DND-41 (cell line): ENCODE data around the gene OR52K2.

Source experiments
- ATAC-seq: fragments of 200-7000 bp; cut with Tn5 transposase; 3 replicates; pipeline ENCODE4 v1.9.1; 2021; ENCODE audit warnings: low read depth; ENCODE audit not compliant: insufficient read depth
- DNase-seq: peaks from one replicate; pipeline ENCODE4 v3.0.0-alpha.2; 2020
- H2AFZ ChIP-seq: 2 replicates; pipeline ENCODE4 v1.6.0; 2012; ENCODE audit warnings: low read depth, low read length
- H3K27ac ChIP-seq: 2 replicates; pipeline ENCODE4 v1.5.1; 2012; ENCODE audit warnings: low read length, inconsistent platforms
- H3K27me3 ChIP-seq: fragments of 200-600 bp; sonication (generic); 2 replicates; pipeline ENCODE4 v1.6.0; 2012; ENCODE audit warnings: low read length, mild to moderate bottlenecking, inconsistent platforms; ENCODE audit not compliant: insufficient read depth, poor library complexity
- H3K36me3 ChIP-seq: 2 replicates; pipeline ENCODE4 v1.5.1; 2012; ENCODE audit warnings: low read length, inconsistent platforms; ENCODE audit not compliant: insufficient read depth
- H3K4me1 ChIP-seq: 2 replicates; pipeline ENCODE4 v1.5.1; 2012; ENCODE audit warnings: mild to moderate bottlenecking, low read length; ENCODE audit not compliant: insufficient read depth
- H3K4me2 ChIP-seq: 2 replicates; pipeline ENCODE4 v1.6.0; 2012; ENCODE audit warnings: mild to moderate bottlenecking, moderate library complexity, low read length, inconsistent platforms; ENCODE audit not compliant: insufficient read depth
- H3K4me3 ChIP-seq, 2 experiments: fragments of 200-600 bp in 1 of 2; shearing (Covaris generic) in 1 of 2; 2 replicates each; pipeline ENCODE4 v1.5.1; 2012 to 2016; ENCODE audit warnings: inconsistent platforms in 2 of 2, low read length in 2 of 2, mild to moderate bottlenecking in 2 of 2, low read depth in 1 of 2, moderate library complexity in 1 of 2
- H3K79me2 ChIP-seq: 2 replicates; pipeline ENCODE4 v1.6.0; 2012; ENCODE audit warnings: low read length, inconsistent platforms; ENCODE audit not compliant: insufficient read depth
- H3K9ac ChIP-seq: 2 replicates; pipeline ENCODE4 v1.6.0; 2012; ENCODE audit warnings: low read depth, mild to moderate bottlenecking, inconsistent platforms, low read length, moderate library complexity
- H3K9me3 ChIP-seq: 2 replicates; pipeline ENCODE4 v1.5.1; 2012; ENCODE audit warnings: low read length, moderate library complexity, mild to moderate bottlenecking, inconsistent platforms; ENCODE audit not compliant: insufficient read depth, severe bottlenecking
- H4K20me1 ChIP-seq: 2 replicates; pipeline ENCODE4 v1.6.0; 2012; ENCODE audit warnings: low read length; ENCODE audit not compliant: insufficient read depth
- EZH2 ChIP-seq: IDR thresholded peaks from 3 replicates; pipeline ENCODE4 v1.6.1; 2012; ENCODE audit warnings: borderline replicate concordance, low read depth, mild to moderate bottlenecking, moderate library complexity, low read length, inconsistent platforms; ENCODE audit not compliant: severe bottlenecking
- TF ChIP-seq, protein P1 (sequence below): IDR thresholded peaks from 2 replicates; pipeline ENCODE4 v1.5.1; 2012; ENCODE audit warnings: borderline replicate concordance, low read length, moderate library complexity, mild to moderate bottlenecking; ENCODE audit not compliant: poor library complexity, severe bottlenecking; ENCODE audit errors: extremely low read depth

Gene OR52K2

DNA sequence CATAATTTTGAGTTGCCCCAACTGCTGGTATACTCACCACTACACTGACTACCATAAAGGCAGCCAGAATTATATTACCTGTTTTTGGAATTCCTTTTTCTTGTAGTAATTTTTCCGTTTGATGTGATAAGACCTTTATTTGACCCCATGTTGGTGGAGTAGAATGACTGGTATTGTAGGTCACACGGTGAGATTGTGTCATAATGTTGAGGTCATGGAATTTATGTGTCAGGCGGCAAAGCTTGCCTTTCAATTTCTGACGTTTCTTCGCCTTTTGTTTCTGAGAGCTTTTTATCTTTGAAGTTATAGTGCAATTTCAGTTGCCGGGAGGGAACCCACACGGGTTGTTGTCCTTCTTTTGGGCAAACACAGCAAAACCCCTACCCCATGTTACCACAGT, 46.4 kb downstream of the OR52K2 start:
- no peaks in the 10 kb centered on the region for H3K4me1 ChIP-seq
- H2AFZ ChIP-seq, result no peak overlapping the region
- TF ChIP-seq, protein P1, sequence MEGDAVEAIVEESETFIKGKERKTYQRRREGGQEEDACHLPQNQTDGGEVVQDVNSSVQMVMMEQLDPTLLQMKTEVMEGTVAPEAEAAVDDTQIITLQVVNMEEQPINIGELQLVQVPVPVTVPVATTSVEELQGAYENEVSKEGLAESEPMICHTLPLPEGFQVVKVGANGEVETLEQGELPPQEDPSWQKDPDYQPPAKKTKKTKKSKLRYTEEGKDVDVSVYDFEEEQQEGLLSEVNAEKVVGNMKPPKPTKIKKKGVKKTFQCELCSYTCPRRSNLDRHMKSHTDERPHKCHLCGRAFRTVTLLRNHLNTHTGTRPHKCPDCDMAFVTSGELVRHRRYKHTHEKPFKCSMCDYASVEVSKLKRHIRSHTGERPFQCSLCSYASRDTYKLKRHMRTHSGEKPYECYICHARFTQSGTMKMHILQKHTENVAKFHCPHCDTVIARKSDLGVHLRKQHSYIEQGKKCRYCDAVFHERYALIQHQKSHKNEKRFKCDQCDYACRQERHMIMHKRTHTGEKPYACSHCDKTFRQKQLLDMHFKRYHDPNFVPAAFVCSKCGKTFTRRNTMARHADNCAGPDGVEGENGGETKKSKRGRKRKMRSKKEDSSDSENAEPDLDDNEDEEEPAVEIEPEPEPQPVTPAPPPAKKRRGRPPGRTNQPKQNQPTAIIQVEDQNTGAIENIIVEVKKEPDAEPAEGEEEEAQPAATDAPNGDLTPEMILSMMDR, result no peak
- TF ChIP-seq EZH2, result no peak
- H3K4me3 ChIP-seq, result no peak overlapping the region
- H3K27ac ChIP-seq, result no peak overlapping the region
- H3K27me3 ChIP-seq, result peaks cover 12% of the 10 kb centered on the region
- H3K36me3 ChIP-seq, result no peaks in the 10 kb centered on the region
- H4K20me1 ChIP-seq, result no peaks in the 10 kb centered on the region
- no peak overlapping the region for H3K9ac ChIP-seq
- H3K4me2 ChIP-seq, result no peak overlapping the region
- DNase-seq (no peak), ATAC-seq (no peak)
- no peaks in the 10 kb centered on the region for H3K79me2 ChIP-seq
- H3K9me3 ChIP-seq, result no peaks in the 10 kb centered on the region

DNA sequence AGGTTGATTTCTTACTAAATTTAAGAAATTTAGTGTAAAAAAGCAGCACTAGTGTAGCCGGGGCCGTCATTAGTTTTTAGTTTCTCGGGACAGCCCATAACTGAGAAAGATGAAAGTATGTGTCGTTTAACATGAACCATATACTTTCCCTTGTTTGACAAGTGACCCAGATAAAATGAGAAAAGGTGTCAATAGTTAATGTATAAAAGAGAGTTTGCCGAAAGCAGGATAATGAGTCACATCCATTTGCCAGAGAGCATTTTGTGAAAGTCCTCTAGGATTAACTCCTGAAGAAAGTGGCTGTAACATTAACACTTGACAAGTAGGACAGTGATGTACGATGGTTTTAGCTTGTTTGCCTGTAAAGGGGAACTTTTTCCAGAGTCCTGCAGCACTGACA, 46.9 kb downstream of the OR52K2 start:
- no peak overlapping the region for H3K9ac ChIP-seq
- no peaks in the 10 kb centered on the region for H3K9me3 ChIP-seq
- H3K27ac ChIP-seq, result no peak overlapping the region
- no peak overlapping the region for H3K4me3 ChIP-seq
- H3K4me2 ChIP-seq, result no peak overlapping the region
- H3K79me2 ChIP-seq, result no peaks in the 10 kb centered on the region
- no peak for TF ChIP-seq EZH2
- TF ChIP-seq, protein P1, result no peak
- no peaks in the 10 kb centered on the region for H3K4me1 ChIP-seq
- DNase-seq (no peak), ATAC-seq (no peak)
- H3K27me3 ChIP-seq, result peaks cover 12% of the 10 kb centered on the region
- H4K20me1 ChIP-seq, result no peaks in the 10 kb centered on the region
- H2AFZ ChIP-seq, result no peak overlapping the region
- H3K36me3 ChIP-seq, result no peaks in the 10 kb centered on the region

DNA sequence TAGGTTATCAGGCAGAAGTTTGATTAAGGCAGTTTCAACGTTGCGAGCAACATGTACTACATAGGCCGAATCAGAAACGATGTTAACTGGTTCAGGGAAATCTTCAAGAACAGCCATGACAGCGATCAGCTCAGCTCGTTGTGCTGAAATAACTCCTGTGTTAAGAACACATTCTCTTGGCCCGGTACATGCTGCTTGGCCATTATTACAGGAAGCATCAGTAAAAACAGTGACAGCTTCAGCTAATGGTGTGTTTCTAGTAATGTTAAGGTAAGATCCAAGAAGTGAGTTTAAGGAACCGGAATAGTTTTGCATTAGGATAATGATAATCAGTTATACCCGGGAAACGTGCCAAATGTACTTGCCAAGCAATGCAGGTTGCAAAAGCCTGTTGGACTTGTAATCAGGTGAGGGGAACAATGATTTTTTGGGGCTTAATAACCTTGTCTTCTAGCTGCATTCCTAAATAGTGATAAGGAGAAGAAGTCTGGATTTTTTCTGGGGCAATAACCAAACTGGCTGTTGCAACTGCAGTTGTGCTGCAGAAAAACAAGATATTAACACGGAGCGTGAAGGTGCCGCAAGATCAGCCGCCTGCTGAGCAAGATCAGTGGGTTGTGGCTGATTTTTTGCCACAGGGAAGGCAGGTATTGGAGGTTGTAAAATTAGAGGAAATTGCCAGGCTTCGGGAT, 47.6 kb downstream of the OR52K2 start:
- H3K4me3 ChIP-seq, result no peak overlapping the region
- H3K9ac ChIP-seq, result no peak overlapping the region
- no peaks in the 10 kb centered on the region for H3K36me3 ChIP-seq
- no peaks in the 10 kb centered on the region for H3K9me3 ChIP-seq
- H3K4me1 ChIP-seq, result no peaks in the 10 kb centered on the region
- ATAC-seq (no peak), DNase-seq (no peak)
- no peak overlapping the region for H2AFZ ChIP-seq
- H3K4me2 ChIP-seq, result no peak overlapping the region
- no peak overlapping the region for H3K27ac ChIP-seq
- peaks cover 12% of the 10 kb centered on the region for H3K27me3 ChIP-seq
- H3K79me2 ChIP-seq, result no peaks in the 10 kb centered on the region
- H4K20me1 ChIP-seq, result no peaks in the 10 kb centered on the region
- TF ChIP-seq, protein P1, result no peak
- TF ChIP-seq EZH2, result no peak
